DMS79 treated with DMSO at 0.1 percent for 48 hours (cell line): ENCODE data around the gene SYPL2.
A peak's percentile ranks its signal among the peaks of the same experiment; 100 is the strongest.

Experiments used
- DNase-seq: peaks from one replicate; lab custom pipeline; 2025; lab: John Stamatoyannopoulos, UW

The SYPL2 gene

GRCh38 chr1:109492779-109493178, 26.4 kb downstream of the SYPL2 start:
- no peak for DNase-seq

- no peak for DNase-seq
These were observed 26.9 kb downstream of the SYPL2 start for GRCh38 chr1:109493227-109493626.

- peak; percentile 80 for DNase-seq
These were observed 27.6 kb downstream of the SYPL2 start, which contains the start of gene CYB561D1 for GRCh38 chr1:109493805-109494539. CYB561D1 (plus strand) TSS chr1:109494094; CDS start chr1:109494140, 46 bp downstream.

- DNase-seq = no peak
These were observed 29.4 kb downstream of the SYPL2 start for GRCh38 chr1:109495738-109496137.

GRCh38 chr1:109497449-109498160, 31.3 kb downstream of the SYPL2 start:
- no peak for DNase-seq

- DNase-seq = peak; percentile 47
These were observed 31.9 kb downstream of the SYPL2 start for GRCh38 chr1:109498161-109498801.

GRCh38 chr1:109499081-109499480, 32.7 kb downstream of the SYPL2 start:
- no peak for DNase-seq

GRCh38 chr1:109499661-109500536, 33.6 kb downstream of the SYPL2 start:
- peak; percentile 11 for DNase-seq

GRCh38 chr1:109500941-109501381, 34.6 kb downstream of the SYPL2 start:
- no peak for DNase-seq

- DNase-seq = no peak
These were observed 35.5 kb downstream of the SYPL2 start for GRCh38 chr1:109501644-109502363.

- DNase-seq = no peak
These were observed 36.1 kb downstream of the SYPL2 start for GRCh38 chr1:109502364-109502851.

GRCh38 chr1:109503935-109504334, 37.6 kb downstream of the SYPL2 start:
- DNase-seq = peak; percentile 10

GRCh38 chr1:109504974-109505373, 38.6 kb downstream of the SYPL2 start:
- no peak for DNase-seq

- no peak for DNase-seq
These were observed 41.9 kb downstream of the SYPL2 start for GRCh38 chr1:109508001-109508872.

- DNase-seq = no peak
These were observed 42.5 kb downstream of the SYPL2 start for GRCh38 chr1:109508873-109509175.

- DNase-seq = peak; percentile 65
These were observed 43.1 kb downstream of the SYPL2 start, which contains the start of gene AMIGO1 for GRCh38 chr1:109509176-109510134. AMIGO1 (minus strand) TSS chr1:109509727; CDS start chr1:109508912, 815 bp downstream.

- DNase-seq = peak; percentile 39
These were observed 46.9 kb downstream of the SYPL2 start for GRCh38 chr1:109513110-109513710.

- no peak for DNase-seq
These were observed 48.5 kb downstream of the SYPL2 start for GRCh38 chr1:109514846-109515245.
